Cardiac muscle cell (in vitro differentiated cells and primary cell): ENCODE results near the gene RANGRF. TPM values are rescaled to one million over a fixed set of nuclear protein-coding genes. Genes with fewer than 3 reads are reported as not detected.
A peak's percentile ranks its signal among the peaks of the same experiment; 100 is the strongest.

Experiments used
- DNase-seq, 2 donors: peaks; one replicate each; pipeline versions ENCODE4 v3.0.0 to v3.0.0-alpha.2; 2010 to 2017; ENCODE audit warnings: low read depth in 1 of 2, low spot score in 1 of 2
- H3K27ac ChIP-seq: fragments of 200-600 bp; sonication (generic); 2 replicates; pipeline ENCODE4 v1.5.1; 2016
- H3K27me3 ChIP-seq: fragments of 200-600 bp; sonication (generic); 2 replicates; pipeline ENCODE4 v1.6.0; 2016; ENCODE audit warnings: control low read depth
- H3K36me3 ChIP-seq: fragments of 200-600 bp; sonication (generic); 2 replicates; pipeline ENCODE4 v1.5.1; 2016; ENCODE audit warnings: control low read depth
- H3K4me1 ChIP-seq: fragments of 200-600 bp; sonication (generic); 2 replicates; pipeline ENCODE4 v1.8.1; 2017; ENCODE audit warnings: low read depth, mild to moderate bottlenecking, mixed run types
- H3K4me3 ChIP-seq: fragments of 200-600 bp; sonication (generic); 2 replicates; pipeline ENCODE4 v1.5.1; 2016; ENCODE audit warnings: mild to moderate bottlenecking
- H3K9me3 ChIP-seq: fragments of 200-600 bp; sonication (generic); 2 replicates; pipeline ENCODE4 v1.5.1; 2017; ENCODE audit warnings: low read depth, mild to moderate bottlenecking, control low read depth
- CTCF ChIP-seq: IDR thresholded peaks from 2 replicates; pipeline ENCODE4 v1.5.1; 2012; ENCODE audit warnings: low read depth, mild to moderate bottlenecking, low read length
- polyA plus RNA-seq: library from polyadenylated mRNA; unstranded; fragments of >200 nt; fragmentation: Nextera tagmentation; extraction: Ambion mirVana; gene quantifications from 2 replicates; pipeline ENCODE4 v1.2.1, GENCODE V29; 2016
- total RNA-seq: library from RNA; depleted of rRNA; stranded (reverse); fragments of >200 nt; gene quantifications from 2 replicates; pipeline ENCODE4 v1.2.3, GENCODE V29; 2016

RANGRF gene
- total and polyA plus RNA-seq, 2 experiments from 2014 or later, result 40.0 to 89.2 TPM

GRCh38 chr17:8277317-8277716 is 11.2 kb upstream of the RANGRF start:
- Histone ChIP-seq H3K27ac (no peak overlapping the region), H3K4me1 (no peaks in the 10 kb centered on the region), H3K9me3 (no peaks in the 10 kb centered on the region), H3K27me3 (no peaks in the 10 kb centered on the region), H3K36me3 (no peaks in the 10 kb centered on the region), H3K4me3 (no peak overlapping the region)
- no peak for DNase-seq
- no peak for TF ChIP-seq CTCF

- no peaks in the 10 kb centered on the region for H3K36me3 ChIP-seq
- no peak for DNase-seq
- H3K4me3 ChIP-seq, result no peak overlapping the region
- H3K27ac ChIP-seq, result no peak overlapping the region
- peaks cover 4% of the 10 kb centered on the region for H3K4me1 ChIP-seq
- no peaks in the 10 kb centered on the region for H3K27me3 ChIP-seq
- H3K9me3 ChIP-seq, result no peaks in the 10 kb centered on the region
- TF ChIP-seq CTCF, result no peak
Measured at GRCh38 chr17:8282345-8282744, 6.1 kb upstream of the RANGRF start.

- Histone ChIP-seq H3K27ac (no peak overlapping the region), H3K36me3 (no peaks in the 10 kb centered on the region), H3K4me1 (peaks cover 4% of the 10 kb centered on the region), H3K27me3 (no peaks in the 10 kb centered on the region), H3K4me3 (no peak overlapping the region), H3K9me3 (no peaks in the 10 kb centered on the region)
- TF ChIP-seq CTCF, result no peak
- DNase-seq, result no peak
Measured at GRCh38 chr17:8283356-8283755, 5.1 kb upstream of the RANGRF start.

- H3K4me3 ChIP-seq, result no peak overlapping the region
- H3K9me3 ChIP-seq, result no peaks in the 10 kb centered on the region
- H3K4me1 ChIP-seq, result peaks cover 4% of the 10 kb centered on the region
- no peaks in the 10 kb centered on the region for H3K36me3 ChIP-seq
- DNase-seq, result no peak
- no peak for TF ChIP-seq CTCF
- no peaks in the 10 kb centered on the region for H3K27me3 ChIP-seq
- no peak overlapping the region for H3K27ac ChIP-seq
Measured at GRCh38 chr17:8284126-8284525, 4.3 kb upstream of the RANGRF start.

- no peak overlapping the region for H3K4me3 ChIP-seq
- H3K9me3 ChIP-seq, result no peaks in the 10 kb centered on the region
- DNase-seq, result no peak
- H3K27ac ChIP-seq, result peak overlapping the region; percentile 54
- no peaks in the 10 kb centered on the region for H3K36me3 ChIP-seq
- H3K4me1 ChIP-seq, result peaks cover 7% of the 10 kb centered on the region
- no peaks in the 10 kb centered on the region for H3K27me3 ChIP-seq
- no peak for TF ChIP-seq CTCF
Measured at GRCh38 chr17:8285270-8286181, 2.9 kb upstream of the RANGRF start.
